AG09309 (cell line): Measurements from ENCODE around the gene TMEM247.

Source experiments
- DNase-seq: peaks from one replicate; pipeline ENCODE4 v3.0.0-alpha.2; 2010; ENCODE audit warnings: low read depth
- H3K4me3 ChIP-seq: 2 replicates; pipeline ENCODE4 v1.5.1; 2011; ENCODE audit warnings: mild to moderate bottlenecking, low read depth, low read length, moderate library complexity; ENCODE audit not compliant: control insufficient read depth
- CTCF ChIP-seq: IDR thresholded peaks from 2 replicates; pipeline ENCODE4 v1.5.1; 2011; ENCODE audit warnings: mild to moderate bottlenecking, low read depth, low read length, inconsistent platforms; ENCODE audit not compliant: insufficient read depth, control insufficient read depth; ENCODE audit errors: missing control alignments

The TMEM247 gene

GRCh38 chr2:46449700-46450099 is 29.7 kb upstream of the TMEM247 start:
- H3K4me3 ChIP-seq: no peak overlapping the region
- no peak for DNase-seq
- no peak for TF ChIP-seq CTCF

- no peak for TF ChIP-seq CTCF
- no peak overlapping the region for H3K4me3 ChIP-seq
Observed at GRCh38 chr2:46451131-46451711, 28.1 kb upstream of the TMEM247 start.

GRCh38 chr2:46456789-46457188 is 22.6 kb upstream of the TMEM247 start:
- no peak overlapping the region for H3K4me3 ChIP-seq
- no peak for DNase-seq
- no peak for TF ChIP-seq CTCF

More at GRCh38 chr2:46451131-46451711, 28.1 kb upstream of the TMEM247 start:
- peak; percentile 38 for DNase-seq

- no peak for DNase-seq
- TF ChIP-seq CTCF: no peak
- no peak overlapping the region for H3K4me3 ChIP-seq
Observed at GRCh38 chr2:46458763-46459500, 20.4 kb upstream of the TMEM247 start.

- DNase-seq: no peak
- no peak for TF ChIP-seq CTCF
- no peak overlapping the region for H3K4me3 ChIP-seq
Observed at GRCh38 chr2:46459694-46460093, 19.7 kb upstream of the TMEM247 start.

GRCh38 chr2:46460241-46460921 is 19.0 kb upstream of the TMEM247 start:
- no peak for TF ChIP-seq CTCF
- H3K4me3 ChIP-seq: no peak overlapping the region

More at GRCh38 chr2:46460241-46460921, 19.0 kb upstream of the TMEM247 start:
- no peak for DNase-seq
